Smooth muscle cell (in vitro differentiated cells): ENCODE results near the gene C1QTNF3. TPM values are rescaled to one million over a fixed set of nuclear protein-coding genes. Genes with fewer than 3 reads are reported as not detected.
"Not testable (repeated sequence)": the region's sequence is repeated elsewhere in the genome, so short reads cannot be mapped to it uniquely, and the experiment has no call there.

Experiments used
- DNase-seq: peaks from one replicate; lab custom pipeline; 2025; ENCODE audit not compliant: unreplicated experiment; lab: John Stamatoyannopoulos, UW
- H2AFZ ChIP-seq: fragments of 200-600 bp; sonication (generic); 2 replicates; pipeline ENCODE4 v1.6.0; 2016; ENCODE audit warnings: antibody characterized with exemption, low read depth, mild to moderate bottlenecking
- H3F3A ChIP-seq: fragments of 200-600 bp; sonication (generic); 2 replicates; pipeline ENCODE4 v1.6.0; 2017; ENCODE audit warnings: antibody characterized with exemption, low read depth
- H3K27ac ChIP-seq: fragments of 200-600 bp; sonication (generic); 2 replicates; pipeline ENCODE4 v1.5.1; 2016; ENCODE audit warnings: low read depth, mild to moderate bottlenecking
- H3K27me3 ChIP-seq: fragments of 200-600 bp; sonication (generic); 2 replicates; pipeline ENCODE4 v1.6.1; 2016; ENCODE audit warnings: low read depth, mild to moderate bottlenecking
- H3K36me3 ChIP-seq: fragments of 200-600 bp; sonication (generic); 2 replicates; pipeline ENCODE4 v1.5.1; 2016; ENCODE audit warnings: low read depth
- H3K4me1 ChIP-seq: fragments of 200-600 bp; sonication (generic); 2 replicates; pipeline ENCODE4 v1.5.1; 2016; ENCODE audit warnings: low read depth
- H3K4me2 ChIP-seq: fragments of 200-600 bp; sonication (generic); 2 replicates; pipeline ENCODE4 v1.6.0; 2016; ENCODE audit warnings: mild to moderate bottlenecking
- H3K4me3 ChIP-seq: fragments of 200-600 bp; sonication (generic); 2 replicates; pipeline ENCODE4 v1.5.1; 2016; ENCODE audit warnings: mild to moderate bottlenecking
- H3K79me2 ChIP-seq: fragments of 200-600 bp; sonication (generic); 2 replicates; pipeline ENCODE4 v1.6.0; 2016; ENCODE audit warnings: low read depth, mild to moderate bottlenecking
- H3K9ac ChIP-seq: fragments of 200-600 bp; sonication (generic); 2 replicates; pipeline ENCODE4 v1.6.0; 2016; ENCODE audit warnings: low read depth
- H3K9me3 ChIP-seq: fragments of 200-600 bp; sonication (generic); replicated peaks from 2 replicates; pipeline ENCODE4 v1.5.1; 2016; ENCODE audit warnings: low read depth
- H4K20me1 ChIP-seq: fragments of 200-600 bp; sonication (generic); 2 replicates; pipeline ENCODE4 v1.6.0; 2016; ENCODE audit warnings: low read depth
- WGBS: methylation state at CpG from one replicate; pipeline ENCODE4 v1.1.7; 2016; ENCODE audit warnings: low lambda C conversion rate; 5-methylcytosine and 5-hydroxymethylcytosine counted together
- polyA plus RNA-seq: library from polyadenylated mRNA; unstranded; fragments of >200 nt; fragmentation: Nextera tagmentation; extraction: Ambion mirVana; gene quantifications from 2 replicates; pipeline ENCODE4 v1.2.1, GENCODE V29; 2016
- total RNA-seq: library from RNA; depleted of rRNA; stranded (reverse); fragments of >200 nt; gene quantifications from 2 replicates; pipeline ENCODE4 v1.2.3, GENCODE V29; 2014
- TF ChIP-seq, protein P1 (sequence below): fragments of 200-600 bp; sonication (generic); IDR thresholded peaks from 2 replicates; pipeline ENCODE4 v1.5.1; 2017; ENCODE audit warnings: borderline replicate concordance, mild to moderate bottlenecking, antibody characterized with exemption; ENCODE audit not compliant: insufficient read depth, poor library complexity, severe bottlenecking

The C1QTNF3 gene
- total and polyA plus RNA-seq, 2 experiments from 2014 or later = 3.7 to 4.8 TPM

DNA sequence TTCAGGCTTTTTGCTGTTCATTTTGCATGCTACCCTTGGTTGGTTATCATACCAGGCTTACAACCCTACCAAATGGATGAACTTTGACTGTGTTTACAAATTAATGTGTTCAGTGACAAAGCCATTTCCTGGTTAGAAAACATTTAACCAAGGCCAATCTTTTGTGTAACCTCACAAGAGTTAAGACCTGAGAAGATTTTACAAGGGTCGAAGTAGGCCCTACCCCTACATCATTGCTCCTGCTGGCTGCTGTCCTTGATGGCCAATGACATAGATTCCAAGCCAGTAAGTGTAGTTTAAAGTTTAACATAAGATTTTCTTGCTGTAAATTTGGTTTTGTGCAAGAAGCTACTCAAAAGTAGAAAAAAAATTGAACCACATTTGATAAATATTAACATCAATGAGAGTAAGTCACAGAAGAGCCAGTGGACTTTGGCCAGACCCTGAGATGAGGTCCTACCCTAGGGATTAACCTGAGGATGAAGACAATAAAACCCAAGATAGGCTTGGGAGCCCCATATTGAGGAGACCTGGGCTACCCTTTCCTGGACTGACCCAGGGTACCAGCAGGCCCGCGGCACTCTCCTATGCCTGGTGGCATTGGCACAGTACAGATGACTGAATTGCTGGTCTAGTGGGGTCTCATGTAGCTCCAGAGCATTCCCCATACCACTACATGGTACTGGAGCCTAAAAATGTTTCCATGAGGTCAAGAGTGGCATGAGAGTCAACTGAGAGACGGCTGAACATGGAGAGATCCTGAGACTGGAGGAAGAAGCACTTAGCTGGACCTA is 8.3 kb downstream of the C1QTNF3 start:
- 98% methylated on average over 4 of the region's 4 CpGs for WGBS
- Histone ChIP-seq H3K36me3 (no peaks in the 10 kb centered on the region), H3K4me2 (no peak overlapping the region), H3K27me3 (no peaks in the 10 kb centered on the region), H3F3A (peaks cover 5% of the 10 kb centered on the region), H4K20me1 (no peaks in the 10 kb centered on the region), H2AFZ (no peak overlapping the region), H3K27ac (no peak overlapping the region), H3K9ac (no peak overlapping the region), H3K4me3 (no peak overlapping the region), H3K79me2 (no peaks in the 10 kb centered on the region), H3K9me3 (no peaks in the 10 kb centered on the region), H3K4me1 (peaks cover 10% of the 10 kb centered on the region)
- TF ChIP-seq, protein P1, sequence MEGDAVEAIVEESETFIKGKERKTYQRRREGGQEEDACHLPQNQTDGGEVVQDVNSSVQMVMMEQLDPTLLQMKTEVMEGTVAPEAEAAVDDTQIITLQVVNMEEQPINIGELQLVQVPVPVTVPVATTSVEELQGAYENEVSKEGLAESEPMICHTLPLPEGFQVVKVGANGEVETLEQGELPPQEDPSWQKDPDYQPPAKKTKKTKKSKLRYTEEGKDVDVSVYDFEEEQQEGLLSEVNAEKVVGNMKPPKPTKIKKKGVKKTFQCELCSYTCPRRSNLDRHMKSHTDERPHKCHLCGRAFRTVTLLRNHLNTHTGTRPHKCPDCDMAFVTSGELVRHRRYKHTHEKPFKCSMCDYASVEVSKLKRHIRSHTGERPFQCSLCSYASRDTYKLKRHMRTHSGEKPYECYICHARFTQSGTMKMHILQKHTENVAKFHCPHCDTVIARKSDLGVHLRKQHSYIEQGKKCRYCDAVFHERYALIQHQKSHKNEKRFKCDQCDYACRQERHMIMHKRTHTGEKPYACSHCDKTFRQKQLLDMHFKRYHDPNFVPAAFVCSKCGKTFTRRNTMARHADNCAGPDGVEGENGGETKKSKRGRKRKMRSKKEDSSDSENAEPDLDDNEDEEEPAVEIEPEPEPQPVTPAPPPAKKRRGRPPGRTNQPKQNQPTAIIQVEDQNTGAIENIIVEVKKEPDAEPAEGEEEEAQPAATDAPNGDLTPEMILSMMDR = no peak
- no peak for DNase-seq

DNA sequence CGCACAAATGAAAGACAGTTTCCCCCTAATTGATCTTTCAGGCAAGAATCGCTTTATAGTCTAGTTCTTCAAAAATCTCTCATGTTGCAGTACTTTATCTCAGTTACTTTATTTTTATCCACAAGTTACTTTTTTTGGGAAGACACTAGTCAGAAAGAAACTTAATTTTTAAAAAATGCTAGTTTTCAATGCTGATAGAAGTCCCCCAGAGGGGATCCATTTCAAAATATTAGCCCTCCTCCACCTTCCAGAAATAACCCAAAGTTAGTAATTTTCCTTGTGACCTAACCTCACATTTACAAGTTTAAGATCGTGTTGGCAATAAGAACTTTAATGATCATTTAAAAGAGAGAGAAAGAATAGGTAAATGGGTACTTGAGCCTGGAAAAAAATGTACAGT is 11.0 kb downstream of the C1QTNF3 start:
- no peak overlapping the region for H3K9ac ChIP-seq
- H3K27ac ChIP-seq = no peak overlapping the region
- TF ChIP-seq, protein P1 = no peak
- H2AFZ ChIP-seq = no peak overlapping the region
- no peaks in the 10 kb centered on the region for H3K4me1 ChIP-seq
- H3K4me2 ChIP-seq = no peak overlapping the region
- H3K9me3 ChIP-seq = no peaks in the 10 kb centered on the region
- no peak for DNase-seq
- H3K27me3 ChIP-seq = no peaks in the 10 kb centered on the region
- H3K4me3 ChIP-seq = no peak overlapping the region
- H4K20me1 ChIP-seq = no peaks in the 10 kb centered on the region
- no peaks in the 10 kb centered on the region for H3K36me3 ChIP-seq
- WGBS = 94% methylated on average over 3 of the region's 3 CpGs
- no peaks in the 10 kb centered on the region for H3F3A ChIP-seq
- H3K79me2 ChIP-seq = no peaks in the 10 kb centered on the region

DNA sequence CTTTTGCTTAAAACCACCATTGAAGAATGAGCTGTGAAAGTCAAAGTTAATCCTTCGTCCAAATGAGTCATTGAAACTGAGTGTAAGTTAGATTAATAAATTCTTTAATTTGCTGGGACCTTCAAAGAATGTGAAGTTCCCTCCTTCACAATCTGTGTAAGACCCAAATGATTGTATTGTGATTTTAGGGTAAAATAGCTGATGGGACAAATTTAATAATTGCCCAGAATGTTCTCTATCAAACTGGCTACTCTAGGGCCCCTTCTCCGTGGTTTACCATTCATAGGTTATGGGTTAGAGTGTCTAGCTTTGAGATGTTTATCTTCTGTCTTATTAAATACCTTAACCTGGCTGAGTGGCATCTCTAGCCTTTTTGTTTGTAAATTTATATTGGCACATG is 11.9 kb downstream of the C1QTNF3 start:
- Histone ChIP-seq H3K9ac (no peak overlapping the region), H3K36me3 (no peaks in the 10 kb centered on the region), H3K9me3 (no peaks in the 10 kb centered on the region), H3F3A (no peaks in the 10 kb centered on the region), H3K4me1 (no peaks in the 10 kb centered on the region), H3K27me3 (no peaks in the 10 kb centered on the region), H3K4me3 (no peak overlapping the region), H3K4me2 (no peak overlapping the region), H3K79me2 (no peaks in the 10 kb centered on the region), H2AFZ (no peak overlapping the region), H3K27ac (no peak overlapping the region), H4K20me1 (no peaks in the 10 kb centered on the region)
- TF ChIP-seq, protein P1 = no peak
- WGBS = 95% methylated on average over 2 of the region's 2 CpGs
- no peak for DNase-seq

DNA sequence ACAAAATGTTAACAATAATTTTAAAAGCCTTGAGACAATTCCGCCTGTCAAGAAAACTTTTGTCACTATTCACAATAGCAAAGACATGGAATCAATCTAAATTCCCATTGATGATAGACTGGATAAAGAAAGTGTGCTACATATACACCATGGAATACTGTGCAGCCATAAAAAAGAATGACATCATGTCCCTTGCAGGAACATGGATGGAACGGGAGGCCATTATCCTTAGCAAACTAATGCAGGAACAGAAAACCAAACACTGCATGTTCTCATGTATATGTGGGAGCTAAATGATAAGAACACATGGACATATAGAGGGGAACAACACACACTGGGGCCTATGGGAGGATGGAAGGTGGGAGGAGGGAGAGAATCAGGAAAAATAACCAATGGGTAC is 12.4 kb downstream of the C1QTNF3 start:
- H3K9me3 ChIP-seq, H3F3A ChIP-seq, H3K4me1 ChIP-seq, H3K79me2 ChIP-seq, H3K27ac ChIP-seq, H3K27me3 ChIP-seq, H3K36me3 ChIP-seq, H4K20me1 ChIP-seq, H3K4me2 ChIP-seq, H3K9ac ChIP-seq, H3K4me3 ChIP-seq, H2AFZ ChIP-seq, DNase-seq: not testable (repeated sequence)
- WGBS = 95% methylated on average over 2 of the region's 2 CpGs
